Parathyroid adenoma (tissue), 2 donors: Measurements from ENCODE around the gene POLD4.
"Not testable (repeated sequence)": the region's sequence is repeated elsewhere in the genome, so short reads cannot be mapped to it uniquely, and the experiment has no call there.

Experiments used
- H2AFZ ChIP-seq: fragments of 300-600 bp; sonication (generic); one replicate; pipeline ENCODE4 v1.7.0; 2017; ENCODE audit warnings: antibody characterized with exemption, mild to moderate bottlenecking
- H3K27ac ChIP-seq: fragments of 300-600 bp; sonication (generic); one replicate; pipeline ENCODE4 v1.7.0; 2017
- H3K27me3 ChIP-seq: fragments of 300-600 bp; sonication (generic); one replicate; pipeline ENCODE4 v1.7.0; 2017; ENCODE audit warnings: low read length; ENCODE audit not compliant: control insufficient read depth, insufficient read depth
- H3K36me3 ChIP-seq: fragments of 300-600 bp; sonication (generic); one replicate; pipeline ENCODE4 v1.7.0; 2017; ENCODE audit warnings: low read length; ENCODE audit not compliant: control insufficient read depth, insufficient read depth
- H3K4me1 ChIP-seq: fragments of 300-600 bp; sonication (generic); one replicate; pipeline ENCODE4 v1.7.0; 2017; ENCODE audit warnings: control low read depth
- H3K4me2 ChIP-seq: fragments of 300-600 bp; sonication (generic); one replicate; pipeline ENCODE4 v1.7.0; 2017; ENCODE audit warnings: low read length
- H3K4me3 ChIP-seq: fragments of 300-600 bp; sonication (generic); one replicate; pipeline ENCODE4 v1.7.0; 2017; ENCODE audit warnings: low read depth, low read length
- H3K79me2 ChIP-seq: fragments of 300-600 bp; sonication (generic); one replicate; pipeline ENCODE4 v1.7.0; 2017; ENCODE audit warnings: control low read depth
- H3K9ac ChIP-seq: fragments of 300-600 bp; sonication (generic); one replicate; pipeline ENCODE4 v1.7.0; 2017; ENCODE audit warnings: mild to moderate bottlenecking
- H3K9me3 ChIP-seq: fragments of 300-600 bp; sonication (generic); one replicate; pipeline ENCODE4 v1.7.0; 2017; ENCODE audit warnings: low read length; ENCODE audit not compliant: control insufficient read depth
- CTCF ChIP-seq: fragments of 300-600 bp; sonication (generic); IDR thresholded peaks from one replicate; pipeline ENCODE4 v1.7.0; 2017; ENCODE audit warnings: antibody characterized with exemption, mild to moderate bottlenecking
- donor health status: primary hyperparathyroidism.

The POLD4 gene

GRCh38 chr11:67322049-67322448, 31.3 kb downstream of the POLD4 start:
- Histone ChIP-seq H3K9me3 (no peaks in the 10 kb centered on the region), H3K9ac (no peak overlapping the region), H2AFZ (no peak overlapping the region)

GRCh38 chr11:67321313-67321871, 32.0 kb downstream of the POLD4 start:
- Histone ChIP-seq H3K27ac (no peak overlapping the region), H3K9ac (no peak overlapping the region)

More at GRCh38 chr11:67322049-67322448, 31.3 kb downstream of the POLD4 start:
- no peak overlapping the region for H3K4me3 ChIP-seq
- H3K4me2 ChIP-seq: no peak overlapping the region
- no peaks in the 10 kb centered on the region for H3K27me3 ChIP-seq
- H3K4me1 ChIP-seq: peaks cover 4% of the 10 kb centered on the region
- H3K27ac ChIP-seq: no peak overlapping the region
- H3K79me2 ChIP-seq: peaks cover 16% of the 10 kb centered on the region
- H3K36me3 ChIP-seq: no peaks in the 10 kb centered on the region
- no peak for TF ChIP-seq CTCF

GRCh38 chr11:67320691-67321090, 32.7 kb downstream of the POLD4 start:
- Histone ChIP-seq H3K27ac (no peak overlapping the region), H3K4me1 (peaks cover 4% of the 10 kb centered on the region), H3K4me2 (no peak overlapping the region), H3K9ac (no peak overlapping the region), H3K27me3 (no peaks in the 10 kb centered on the region), H2AFZ (no peak overlapping the region), H3K4me3 (no peak overlapping the region), H3K9me3 (no peaks in the 10 kb centered on the region), H3K36me3 (no peaks in the 10 kb centered on the region), H3K79me2 (peaks cover 16% of the 10 kb centered on the region)
- no peak for TF ChIP-seq CTCF

More at GRCh38 chr11:67321313-67321871, 32.0 kb downstream of the POLD4 start:
- H2AFZ ChIP-seq: no peak overlapping the region
- H3K4me3 ChIP-seq: no peak overlapping the region
- H3K79me2 ChIP-seq: peaks cover 16% of the 10 kb centered on the region
- no peaks in the 10 kb centered on the region for H3K9me3 ChIP-seq
- peaks cover 4% of the 10 kb centered on the region for H3K4me1 ChIP-seq
- no peaks in the 10 kb centered on the region for H3K27me3 ChIP-seq
- H3K4me2 ChIP-seq: no peak overlapping the region
- TF ChIP-seq CTCF: no peak
- H3K36me3 ChIP-seq: no peaks in the 10 kb centered on the region

GRCh38 chr11:67320011-67320410, 33.3 kb downstream of the POLD4 start:
- H3K9me3 ChIP-seq: no peaks in the 10 kb centered on the region
- no peak overlapping the region for H3K27ac ChIP-seq
- TF ChIP-seq CTCF: no peak
- peaks cover 4% of the 10 kb centered on the region for H3K4me1 ChIP-seq
- no peak overlapping the region for H2AFZ ChIP-seq
- no peak overlapping the region for H3K9ac ChIP-seq
- peaks cover 16% of the 10 kb centered on the region for H3K79me2 ChIP-seq
- H3K4me2 ChIP-seq: no peak overlapping the region
- H3K36me3 ChIP-seq: no peaks in the 10 kb centered on the region
- H3K27me3 ChIP-seq: no peaks in the 10 kb centered on the region
- H3K4me3 ChIP-seq: no peak overlapping the region

- not testable (repeated sequence) for H3K27me3 ChIP-seq, H3K9ac ChIP-seq, H3K9me3 ChIP-seq, H3K4me1 ChIP-seq, H3K27ac ChIP-seq, H3K36me3 ChIP-seq, H2AFZ ChIP-seq
- Histone ChIP-seq H3K79me2 (peaks cover 16% of the 10 kb centered on the region), H3K4me3 (peak overlapping the region; percentile 91), H3K4me2 (peak overlapping the region; percentile 89)
Measured at GRCh38 chr11:67318876-67319275, 34.5 kb downstream of the POLD4 start.
